Measurements from ENCODE around the gene SCNN1G. TPM values are rescaled to one million over a fixed set of nuclear protein-coding genes. Genes with fewer than 3 reads are reported as not detected.

SCNN1G gene
- total RNA-seq, 1 experiment from 2014 or later, result 1.3 TPM

DNA sequence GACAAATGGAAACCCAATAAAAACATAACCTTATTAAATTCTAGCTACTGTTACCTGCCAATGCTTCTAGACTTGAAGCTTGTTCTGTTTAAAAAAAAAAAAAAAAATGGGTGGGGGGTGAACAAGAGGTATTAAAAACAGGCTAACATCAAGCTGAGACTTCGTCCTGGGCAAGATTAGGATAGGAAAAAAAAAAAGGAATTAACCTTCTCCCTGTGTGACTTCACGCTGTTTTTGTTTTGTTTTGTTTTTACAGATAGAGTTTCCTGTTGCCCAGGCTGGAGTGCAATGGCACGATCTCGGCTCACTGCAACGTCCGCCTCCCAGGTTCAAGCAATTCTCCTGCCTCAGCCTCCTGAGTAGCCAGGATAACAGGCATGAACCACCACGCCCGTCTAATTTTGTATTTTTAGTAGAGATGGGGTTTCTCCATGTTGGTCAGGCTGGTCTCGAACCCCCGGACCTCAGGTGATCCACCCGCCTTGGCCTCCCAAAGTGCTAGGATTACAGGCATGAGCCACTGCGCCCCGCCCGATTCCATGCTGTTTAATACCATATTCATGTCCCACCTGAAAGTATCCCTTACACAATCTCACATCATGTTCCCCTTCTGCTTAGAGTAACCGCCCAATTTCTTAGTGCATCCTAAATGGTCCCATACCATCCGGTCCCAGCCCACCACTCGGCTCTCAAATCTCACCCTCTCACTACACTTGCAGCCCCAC lies 35.5 kb upstream of the SCNN1G start (continued):
- TF ChIP-seq, protein P1, sequence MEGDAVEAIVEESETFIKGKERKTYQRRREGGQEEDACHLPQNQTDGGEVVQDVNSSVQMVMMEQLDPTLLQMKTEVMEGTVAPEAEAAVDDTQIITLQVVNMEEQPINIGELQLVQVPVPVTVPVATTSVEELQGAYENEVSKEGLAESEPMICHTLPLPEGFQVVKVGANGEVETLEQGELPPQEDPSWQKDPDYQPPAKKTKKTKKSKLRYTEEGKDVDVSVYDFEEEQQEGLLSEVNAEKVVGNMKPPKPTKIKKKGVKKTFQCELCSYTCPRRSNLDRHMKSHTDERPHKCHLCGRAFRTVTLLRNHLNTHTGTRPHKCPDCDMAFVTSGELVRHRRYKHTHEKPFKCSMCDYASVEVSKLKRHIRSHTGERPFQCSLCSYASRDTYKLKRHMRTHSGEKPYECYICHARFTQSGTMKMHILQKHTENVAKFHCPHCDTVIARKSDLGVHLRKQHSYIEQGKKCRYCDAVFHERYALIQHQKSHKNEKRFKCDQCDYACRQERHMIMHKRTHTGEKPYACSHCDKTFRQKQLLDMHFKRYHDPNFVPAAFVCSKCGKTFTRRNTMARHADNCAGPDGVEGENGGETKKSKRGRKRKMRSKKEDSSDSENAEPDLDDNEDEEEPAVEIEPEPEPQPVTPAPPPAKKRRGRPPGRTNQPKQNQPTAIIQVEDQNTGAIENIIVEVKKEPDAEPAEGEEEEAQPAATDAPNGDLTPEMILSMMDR (IDR thresholded peaks at IDR 0.05), result no peak
- TF ChIP-seq, protein P2, sequence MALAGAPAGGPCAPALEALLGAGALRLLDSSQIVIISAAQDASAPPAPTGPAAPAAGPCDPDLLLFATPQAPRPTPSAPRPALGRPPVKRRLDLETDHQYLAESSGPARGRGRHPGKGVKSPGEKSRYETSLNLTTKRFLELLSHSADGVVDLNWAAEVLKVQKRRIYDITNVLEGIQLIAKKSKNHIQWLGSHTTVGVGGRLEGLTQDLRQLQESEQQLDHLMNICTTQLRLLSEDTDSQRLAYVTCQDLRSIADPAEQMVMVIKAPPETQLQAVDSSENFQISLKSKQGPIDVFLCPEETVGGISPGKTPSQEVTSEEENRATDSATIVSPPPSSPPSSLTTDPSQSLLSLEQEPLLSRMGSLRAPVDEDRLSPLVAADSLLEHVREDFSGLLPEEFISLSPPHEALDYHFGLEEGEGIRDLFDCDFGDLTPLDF (CRISPR knock-in tag; IDR thresholded peaks at IDR 0.05), result no peak
- TF ChIP-seq, protein P3, sequence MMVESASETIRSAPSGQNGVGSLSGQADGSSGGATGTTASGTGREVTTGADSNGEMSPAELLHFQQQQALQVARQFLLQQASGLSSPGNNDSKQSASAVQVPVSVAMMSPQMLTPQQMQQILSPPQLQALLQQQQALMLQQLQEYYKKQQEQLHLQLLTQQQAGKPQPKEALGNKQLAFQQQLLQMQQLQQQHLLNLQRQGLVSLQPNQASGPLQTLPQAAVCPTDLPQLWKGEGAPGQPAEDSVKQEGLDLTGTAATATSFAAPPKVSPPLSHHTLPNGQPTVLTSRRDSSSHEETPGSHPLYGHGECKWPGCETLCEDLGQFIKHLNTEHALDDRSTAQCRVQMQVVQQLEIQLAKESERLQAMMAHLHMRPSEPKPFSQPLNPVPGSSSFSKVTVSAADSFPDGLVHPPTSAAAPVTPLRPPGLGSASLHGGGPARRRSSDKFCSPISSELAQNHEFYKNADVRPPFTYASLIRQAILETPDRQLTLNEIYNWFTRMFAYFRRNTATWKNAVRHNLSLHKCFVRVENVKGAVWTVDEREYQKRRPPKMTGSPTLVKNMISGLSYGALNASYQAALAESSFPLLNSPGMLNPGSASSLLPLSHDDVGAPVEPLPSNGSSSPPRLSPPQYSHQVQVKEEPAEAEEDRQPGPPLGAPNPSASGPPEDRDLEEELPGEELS (CRISPR knock-in tag; IDR thresholded peaks at IDR 0.05), result no peak
- no peak for TF ChIP-seq NR1H2 (CRISPR knock-in tag; IDR thresholded peaks at IDR 0.05)
- TF ChIP-seq, protein P4, sequence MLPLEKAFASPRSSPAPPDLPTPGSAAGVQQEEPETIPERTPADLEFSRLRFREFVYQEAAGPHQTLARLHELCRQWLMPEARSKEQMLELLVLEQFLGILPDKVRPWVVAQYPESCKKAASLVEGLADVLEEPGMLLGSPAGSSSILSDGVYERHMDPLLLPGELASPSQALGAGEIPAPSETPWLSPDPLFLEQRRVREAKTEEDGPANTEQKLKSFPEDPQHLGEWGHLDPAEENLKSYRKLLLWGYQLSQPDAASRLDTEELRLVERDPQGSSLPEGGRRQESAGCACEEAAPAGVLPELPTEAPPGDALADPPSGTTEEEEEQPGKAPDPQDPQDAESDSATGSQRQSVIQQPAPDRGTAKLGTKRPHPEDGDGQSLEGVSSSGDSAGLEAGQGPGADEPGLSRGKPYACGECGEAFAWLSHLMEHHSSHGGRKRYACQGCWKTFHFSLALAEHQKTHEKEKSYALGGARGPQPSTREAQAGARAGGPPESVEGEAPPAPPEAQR (CRISPR knock-in tag; IDR thresholded peaks at IDR 0.05), result no peak
- TF ChIP-seq, protein P5, sequence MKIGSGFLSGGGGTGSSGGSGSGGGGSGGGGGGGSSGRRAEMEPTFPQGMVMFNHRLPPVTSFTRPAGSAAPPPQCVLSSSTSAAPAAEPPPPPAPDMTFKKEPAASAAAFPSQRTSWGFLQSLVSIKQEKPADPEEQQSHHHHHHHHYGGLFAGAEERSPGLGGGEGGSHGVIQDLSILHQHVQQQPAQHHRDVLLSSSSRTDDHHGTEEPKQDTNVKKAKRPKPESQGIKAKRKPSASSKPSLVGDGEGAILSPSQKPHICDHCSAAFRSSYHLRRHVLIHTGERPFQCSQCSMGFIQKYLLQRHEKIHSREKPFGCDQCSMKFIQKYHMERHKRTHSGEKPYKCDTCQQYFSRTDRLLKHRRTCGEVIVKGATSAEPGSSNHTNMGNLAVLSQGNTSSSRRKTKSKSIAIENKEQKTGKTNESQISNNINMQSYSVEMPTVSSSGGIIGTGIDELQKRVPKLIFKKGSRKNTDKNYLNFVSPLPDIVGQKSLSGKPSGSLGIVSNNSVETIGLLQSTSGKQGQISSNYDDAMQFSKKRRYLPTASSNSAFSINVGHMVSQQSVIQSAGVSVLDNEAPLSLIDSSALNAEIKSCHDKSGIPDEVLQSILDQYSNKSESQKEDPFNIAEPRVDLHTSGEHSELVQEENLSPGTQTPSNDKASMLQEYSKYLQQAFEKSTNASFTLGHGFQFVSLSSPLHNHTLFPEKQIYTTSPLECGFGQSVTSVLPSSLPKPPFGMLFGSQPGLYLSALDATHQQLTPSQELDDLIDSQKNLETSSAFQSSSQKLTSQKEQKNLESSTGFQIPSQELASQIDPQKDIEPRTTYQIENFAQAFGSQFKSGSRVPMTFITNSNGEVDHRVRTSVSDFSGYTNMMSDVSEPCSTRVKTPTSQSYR (CRISPR knock-in tag; IDR thresholded peaks at IDR 0.05), result no peak
- no peak for TF ChIP-seq GTF2I (CRISPR knock-in tag; conservative IDR thresholded peaks at IDR 0.05)
- TF ChIP-seq ETV6 (CRISPR knock-in tag; IDR thresholded peaks at IDR 0.05), result no peak
- no peak for TF ChIP-seq OVOL2 (CRISPR knock-in tag; IDR thresholded peaks at IDR 0.05; ENCODE audit: borderline replicate concordance)
- TF ChIP-seq ZNF219 (CRISPR knock-in tag; IDR thresholded peaks at IDR 0.05; ENCODE audit: borderline replicate concordance), result no peak
- TF ChIP-seq ZBTB21 (CRISPR knock-in tag; IDR thresholded peaks at IDR 0.05; ENCODE audit: borderline replicate concordance), result no peak
- TF ChIP-seq NFATC4 (CRISPR knock-in tag; IDR thresholded peaks at IDR 0.05), result no peak
- TF ChIP-seq, protein P6, sequence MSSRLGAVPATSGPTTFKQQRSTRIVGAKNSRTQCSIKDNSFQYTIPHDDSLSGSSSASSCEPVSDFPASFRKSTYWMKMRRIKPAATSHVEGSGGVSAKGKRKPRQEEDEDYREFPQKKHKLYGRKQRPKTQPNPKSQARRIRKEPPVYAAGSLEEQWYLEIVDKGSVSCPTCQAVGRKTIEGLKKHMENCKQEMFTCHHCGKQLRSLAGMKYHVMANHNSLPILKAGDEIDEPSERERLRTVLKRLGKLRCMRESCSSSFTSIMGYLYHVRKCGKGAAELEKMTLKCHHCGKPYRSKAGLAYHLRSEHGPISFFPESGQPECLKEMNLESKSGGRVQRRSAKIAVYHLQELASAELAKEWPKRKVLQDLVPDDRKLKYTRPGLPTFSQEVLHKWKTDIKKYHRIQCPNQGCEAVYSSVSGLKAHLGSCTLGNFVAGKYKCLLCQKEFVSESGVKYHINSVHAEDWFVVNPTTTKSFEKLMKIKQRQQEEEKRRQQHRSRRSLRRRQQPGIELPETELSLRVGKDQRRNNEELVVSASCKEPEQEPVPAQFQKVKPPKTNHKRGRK (CRISPR knock-in tag; IDR thresholded peaks at IDR 0.05; ENCODE audit: borderline replicate concordance), result no peak
- TF ChIP-seq RELA (CRISPR knock-in tag; IDR thresholded peaks at IDR 0.05; ENCODE audit: borderline replicate concordance), result no peak

DNA sequence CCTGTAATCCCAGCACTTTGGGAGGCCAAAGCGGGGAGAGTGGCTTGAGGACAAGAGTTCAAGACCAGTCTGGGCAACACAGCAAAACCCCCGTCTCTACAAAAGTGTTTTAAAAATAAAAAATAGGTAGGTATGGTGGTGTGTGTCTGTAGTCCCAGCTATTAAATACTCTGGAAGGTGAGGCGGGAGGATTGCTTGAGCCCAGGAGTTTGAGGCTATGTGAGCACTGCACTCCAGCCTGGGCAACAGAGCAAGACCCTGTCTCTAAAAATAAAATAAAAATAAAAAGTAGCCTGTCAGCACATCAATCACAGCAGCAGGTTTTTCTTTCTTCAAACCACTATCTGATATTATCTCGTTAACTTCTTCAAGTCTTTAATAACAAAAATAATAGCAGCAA lies 34.9 kb upstream of the SCNN1G start:
- Mint-ChIP-seq H3K27me3 (ENCODE audit: low read depth) (peaks cover 17% of the 10 kb centered on the region), H3K9me3 (no peaks in the 10 kb centered on the region), H3K36me3 (no peaks in the 10 kb centered on the region), H3K4me3 (peak overlapping the region; percentile 92), H3K27ac (no peak overlapping the region), H3K4me1 (peaks cover 62% of the 10 kb centered on the region)
- TF ChIP-seq ZBTB21 (CRISPR knock-in tag; IDR thresholded peaks at IDR 0.05; ENCODE audit: borderline replicate concordance) (no peak), ZNF263 (CRISPR knock-in tag; IDR thresholded peaks at IDR 0.05; ENCODE audit: low read depth) (no peak), ZNF138 (CRISPR knock-in tag; conservative IDR thresholded peaks at IDR 0.05) (no peak), JUN (CRISPR knock-in tag; IDR thresholded peaks at IDR 0.05) (no peak), ZNF121 (CRISPR knock-in tag; IDR thresholded peaks at IDR 0.05) (0 out of 2 replicates have a peak, but pooled peaks have one; percentile 32)
- CTCF ChIA-PET, result no interaction called here
- no peak for DNase-seq (ENCODE audit: low spot score)
- no peak for ATAC-seq
- POLR2A ChIA-PET, result no interaction called here

Measured in WTC11 (cell line).